ENCODE data around the gene ANXA4. TPM values are rescaled to one million over a fixed set of nuclear protein-coding genes. Genes with fewer than 3 reads are reported as not detected.
"Not testable (repeated sequence)": the region's sequence is repeated elsewhere in the genome, so short reads cannot be mapped to it uniquely, and the experiment has no call there.

Gene ANXA4
- total RNA-seq, 8 experiments from 2014 or later: 3.3 to 104 (median 11.1) TPM

- no peaks in the 10 kb centered on the region for H3K4me1 ChIP-seq (replicated peaks in 1 of 2)
- no peak overlapping the region for H3K4me3 ChIP-seq
- 80 to 100% (median 100%) methylated on average over 1 of the region's 2 CpGs; no CpG with 5 or more reads in 5 of the 10 experiments for WGBS, 10 experiments
- in situ Hi-C loops (cut with MboI; ENCODE audit: low pct_unique_long_range_greater_than_20kb in 2 of 9, low sequenced_read_pairs in 9 of 9, unreplicated experiment in 9 of 9): no loop called here
- no peak overlapping the region for H3K27ac ChIP-seq
- no peak for ATAC-seq (replicated peaks in 6 of 8)
Observed at GRCh38 chr2:69743847-69744264, 1.9 kb downstream of the ANXA4 start.

- Histone ChIP-seq H3K4me3 (no peak overlapping the region), H3K27ac (no peak overlapping the region), H3K4me1 (replicated peaks in 1 of 2) (no peaks in the 10 kb centered on the region)
- in situ Hi-C loops (cut with MboI; ENCODE audit: low pct_unique_long_range_greater_than_20kb in 2 of 9, low sequenced_read_pairs in 9 of 9, unreplicated experiment in 9 of 9): no loop called here
- ATAC-seq (replicated peaks in 6 of 8): no peak
- WGBS, 10 experiments: 16 to 100% (median 78%) methylated on average over 1 to 3 of the region's 3 CpGs
Observed at GRCh38 chr2:69744456-69744855, 2.5 kb downstream of the ANXA4 start.

GRCh38 chr2:69745035-69745434, 3.1 kb downstream of the ANXA4 start:
- no peaks in the 10 kb centered on the region for H3K4me1 ChIP-seq (replicated peaks in 1 of 2)
- in situ Hi-C loops (cut with MboI; ENCODE audit: low pct_unique_long_range_greater_than_20kb in 2 of 9, low sequenced_read_pairs in 9 of 9, unreplicated experiment in 9 of 9): no loop called here
- no peak overlapping the region for H3K27ac ChIP-seq
- no peak overlapping the region for H3K4me3 ChIP-seq
- 80 to 100% (median 86%) methylated on average over 1 to 2 of the region's 2 CpGs; no CpG with 5 or more reads in 4 of the 10 experiments for WGBS, 10 experiments
- ATAC-seq (replicated peaks in 6 of 8): no peak

- in situ Hi-C loops (cut with MboI; ENCODE audit: low pct_unique_long_range_greater_than_20kb in 2 of 9, low sequenced_read_pairs in 9 of 9, unreplicated experiment in 9 of 9): no loop called here
- H3K4me3 ChIP-seq: no peak overlapping the region
- ATAC-seq (replicated peaks in 6 of 8): no peak
- no peaks in the 10 kb centered on the region for H3K4me1 ChIP-seq (replicated peaks in 1 of 2)
- H3K27ac ChIP-seq: no peak overlapping the region
- 75 to 100% (median 91%) methylated on average over 2 to 6 of the region's 6 CpGs; no CpG with 5 or more reads in 1 of the 10 experiments for WGBS, 10 experiments
Observed at GRCh38 chr2:69750246-69750645, 8.3 kb downstream of the ANXA4 start.

GRCh38 chr2:69753659-69754363, 11.9 kb downstream of the ANXA4 start:
- in situ Hi-C loops (cut with MboI; ENCODE audit: low pct_unique_long_range_greater_than_20kb in 2 of 9, low sequenced_read_pairs in 9 of 9, unreplicated experiment in 9 of 9): no loop called here
- Histone ChIP-seq H3K27ac (no peak overlapping the region), H3K4me1 (replicated peaks in 1 of 2) (no peaks in the 10 kb centered on the region), H3K4me3 (no peak overlapping the region)
- peak in 1 of 8 experiments; percentile 13 for ATAC-seq (replicated peaks in 6 of 8)
- WGBS, 10 experiments: 63 to 100% (median 92%) methylated on average over 1 to 3 of the region's 3 CpGs

GRCh38 chr2:69754633-69755032, 12.7 kb downstream of the ANXA4 start:
- Histone ChIP-seq H3K4me1 (replicated peaks in 1 of 2) (no peaks in the 10 kb centered on the region), H3K27ac (no peak overlapping the region), H3K4me3 (no peak overlapping the region)
- in situ Hi-C loops (cut with MboI; ENCODE audit: low pct_unique_long_range_greater_than_20kb in 2 of 9, low sequenced_read_pairs in 9 of 9, unreplicated experiment in 9 of 9): no loop called here
- peak in 1 of 8 experiments; percentile 15 for ATAC-seq (replicated peaks in 6 of 8)
- WGBS, 10 experiments: 20 to 100% (median 62%) methylated on average over 1 of the region's 1 CpG; no CpG with 5 or more reads in 2 of the 10 experiments

GRCh38 chr2:69755862-69756467, 14.0 kb downstream of the ANXA4 start:
- 0 to 100% (median 45%) methylated on average over 1 to 2 of the region's 2 CpGs; no CpG with 5 or more reads in 2 of the 10 experiments for WGBS, 10 experiments
- Histone ChIP-seq H3K27ac (no peak overlapping the region), H3K4me1 (replicated peaks in 1 of 2) (no peaks in the 10 kb centered on the region), H3K4me3 (no peak overlapping the region)
- ATAC-seq (replicated peaks in 6 of 8): peak in 3 of 8 experiments; percentile 87 to 95 (median 89)
- in situ Hi-C loops (cut with MboI; ENCODE audit: low pct_unique_long_range_greater_than_20kb in 2 of 9, low sequenced_read_pairs in 9 of 9, unreplicated experiment in 9 of 9): no loop called here

- Histone ChIP-seq H3K27ac (no peak overlapping the region), H3K4me1 (replicated peaks in 1 of 2) (no peaks in the 10 kb centered on the region), H3K4me3 (no peak overlapping the region)
- WGBS, 10 experiments: 60 to 100% (median 83%) methylated on average over 1 to 2 of the region's 2 CpGs; no CpG with 5 or more reads in 6 of the 10 experiments
- ATAC-seq (replicated peaks in 6 of 8): no peak
- in situ Hi-C loops (cut with MboI; ENCODE audit: low pct_unique_long_range_greater_than_20kb in 2 of 9, low sequenced_read_pairs in 9 of 9, unreplicated experiment in 9 of 9): no loop called here
Observed at GRCh38 chr2:69762025-69762424, 20.1 kb downstream of the ANXA4 start.

GRCh38 chr2:69762513-69763494, 20.9 kb downstream of the ANXA4 start:
- peak in 2 of 8 experiments; percentile 35 to 43 for ATAC-seq (replicated peaks in 6 of 8)
- in situ Hi-C loops (cut with MboI; ENCODE audit: low pct_unique_long_range_greater_than_20kb in 2 of 9, low sequenced_read_pairs in 9 of 9, unreplicated experiment in 9 of 9): no loop called here
- Histone ChIP-seq H3K4me3 (no peak overlapping the region), H3K4me1 (replicated peaks in 1 of 2) (no peaks in the 10 kb centered on the region), H3K27ac (no peak overlapping the region)
- WGBS, 10 experiments: 28 to 93% (median 71%) methylated on average over 3 to 12 of the region's 14 CpGs; no CpG with 5 or more reads in 1 of the 10 experiments

- ATAC-seq (replicated peaks in 6 of 8): not testable (repeated sequence)
- 74 to 100% (median 95%) methylated on average over 1 to 5 of the region's 7 CpGs; no CpG with 5 or more reads in 4 of the 10 experiments for WGBS, 10 experiments
Observed at GRCh38 chr2:69763831-69764230, 21.9 kb downstream of the ANXA4 start.

GRCh38 chr2:69764286-69765095, 22.6 kb downstream of the ANXA4 start:
- WGBS, 10 experiments: 47 to 93% (median 71%) methylated on average over 1 to 5 of the region's 5 CpGs; no CpG with 5 or more reads in 1 of the 10 experiments
- Histone ChIP-seq H3K4me1 (replicated peaks in 1 of 2) (no peaks in the 10 kb centered on the region), H3K4me3 (no peak overlapping the region), H3K27ac (no peak overlapping the region)
- in situ Hi-C loops (cut with MboI; ENCODE audit: low pct_unique_long_range_greater_than_20kb in 2 of 9, low sequenced_read_pairs in 9 of 9, unreplicated experiment in 9 of 9): no loop called here
- ATAC-seq (replicated peaks in 6 of 8): no peak

More at GRCh38 chr2:69763831-69764230, 21.9 kb downstream of the ANXA4 start:
- H3K27ac ChIP-seq; in situ Hi-C loops (cut with MboI; ENCODE audit: low pct_unique_long_range_greater_than_20kb in 2 of 9, low sequenced_read_pairs in 9 of 9, unreplicated experiment in 9 of 9); H3K4me3 ChIP-seq; H3K4me1 ChIP-seq (replicated peaks in 1 of 2): not testable (repeated sequence)

GRCh38 chr2:69765096-69765380, 23.1 kb downstream of the ANXA4 start:
- no peaks in the 10 kb centered on the region for H3K4me1 ChIP-seq (replicated peaks in 1 of 2)
- H3K4me3 ChIP-seq: no peak overlapping the region
- no peak overlapping the region for H3K27ac ChIP-seq
- no peak for ATAC-seq (replicated peaks in 6 of 8)
- in situ Hi-C loops (cut with MboI; ENCODE audit: low pct_unique_long_range_greater_than_20kb in 2 of 9, low sequenced_read_pairs in 9 of 9, unreplicated experiment in 9 of 9): no loop called here
- 40 to 100% (median 97%) methylated on average over 1 to 2 of the region's 2 CpGs; no CpG with 5 or more reads in 2 of the 10 experiments for WGBS, 10 experiments
